HFFc6 (cell line): Measurements from ENCODE around the gene NOC3L. TPM values are rescaled to one million over a fixed set of nuclear protein-coding genes. Genes with fewer than 3 reads are reported as not detected.

ENCODE experiments used
- DNase-seq: peaks from one replicate; pipeline ENCODE4 v3.0.0-alpha.2; 2018
- H3K27ac Mint-ChIP-seq: 2 replicates; pipeline ENCODE4 v1.8.0; 2020; ENCODE audit warnings: mild to moderate bottlenecking, mixed read lengths
- H3K27me3 Mint-ChIP-seq: 2 replicates; pipeline ENCODE4 v1.8.0; 2021; ENCODE audit warnings: mild to moderate bottlenecking, moderate library complexity, mixed read lengths; ENCODE audit not compliant: insufficient read depth
- H3K36me3 Mint-ChIP-seq: 2 replicates; pipeline ENCODE4 v1.8.0; 2021; ENCODE audit warnings: low read depth, mixed read lengths
- H3K4me1 Mint-ChIP-seq: 2 replicates; pipeline ENCODE4 v1.8.0; 2020; ENCODE audit warnings: low read depth, mixed read lengths
- H3K4me3 Mint-ChIP-seq: 2 replicates; pipeline ENCODE4 v1.8.0; 2020; ENCODE audit warnings: mild to moderate bottlenecking, moderate library complexity, mixed read lengths
- H3K9me3 Mint-ChIP-seq: 2 replicates; pipeline ENCODE4 v1.8.0; 2020; ENCODE audit warnings: mild to moderate bottlenecking, mixed read lengths
- CTCF ChIP-seq: fragments of 200-600 bp; sonication (generic); IDR thresholded peaks from 2 replicates; pipeline ENCODE4 v1.5.0; 2021; ENCODE audit warnings: antibody characterized with exemption, mild to moderate bottlenecking
- total RNA-seq, 6 experiments: library from RNA; stranded (reverse); fragmentation: NEBNext Ultra II Directional; extraction: Animal tissue kit (Norgen Biotek cat#: 25700); gene quantifications; 2 replicates in 1 of 6; 3 replicates in 5 of 6; pipeline ENCODE4 v1.2.3, GENCODE V29; 2021

Gene NOC3L
- total RNA-seq, 6 experiments from 2014 or later, result 21.6 to 29.1 (median 25.3) TPM

GRCh38 chr10:94375374-94375773 is 12.6 kb upstream of the NOC3L start:
- H3K27me3 Mint-ChIP-seq, result peaks cover 20% of the 10 kb centered on the region
- no peak for TF ChIP-seq CTCF
- H3K4me1 Mint-ChIP-seq, result peaks cover 4% of the 10 kb centered on the region
- no peak for DNase-seq
- H3K36me3 Mint-ChIP-seq, result no peaks in the 10 kb centered on the region
- no peaks in the 10 kb centered on the region for H3K9me3 Mint-ChIP-seq
- no peak overlapping the region for H3K4me3 Mint-ChIP-seq
- H3K27ac Mint-ChIP-seq, result no peak overlapping the region

- Mint-ChIP-seq H3K4me1 (no peaks in the 10 kb centered on the region), H3K36me3 (no peaks in the 10 kb centered on the region), H3K27me3 (peaks cover 10% of the 10 kb centered on the region), H3K9me3 (no peaks in the 10 kb centered on the region), H3K4me3 (no peak overlapping the region), H3K27ac (no peak overlapping the region)
- TF ChIP-seq CTCF, result no peak
- no peak for DNase-seq
Observed at GRCh38 chr10:94370501-94370900, 7.8 kb upstream of the NOC3L start.

DNA sequence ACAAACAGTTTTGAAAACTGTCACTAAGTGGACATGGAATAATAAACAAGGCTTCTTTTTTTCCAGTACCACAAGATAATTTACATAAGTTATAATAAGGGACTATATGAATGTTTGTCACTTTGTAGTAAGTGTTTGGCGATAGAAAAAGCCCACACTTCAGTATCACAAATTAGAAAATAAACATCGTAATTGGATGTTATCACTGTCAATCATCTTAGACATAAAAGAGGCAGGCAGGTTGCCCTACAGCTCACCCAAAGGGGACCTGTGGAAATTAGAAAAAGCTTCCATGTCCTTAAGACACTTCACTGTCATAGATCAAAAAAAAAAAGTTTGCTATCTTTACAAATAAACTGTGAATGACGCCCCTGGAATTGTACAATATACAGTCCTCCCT is 3.6 kb upstream of the NOC3L start:
- H3K4me1 Mint-ChIP-seq, result peaks cover 17% of the 10 kb centered on the region
- no peaks in the 10 kb centered on the region for H3K36me3 Mint-ChIP-seq
- no peak overlapping the region for H3K4me3 Mint-ChIP-seq
- no peak overlapping the region for H3K27ac Mint-ChIP-seq
- no peak for TF ChIP-seq CTCF
- DNase-seq, result no peak
- H3K9me3 Mint-ChIP-seq, result no peaks in the 10 kb centered on the region
- H3K27me3 Mint-ChIP-seq, result peaks cover 10% of the 10 kb centered on the region

GRCh38 chr10:94364482-94364881 is 1.7 kb upstream of the NOC3L start:
- TF ChIP-seq CTCF, result no peak
- Mint-ChIP-seq H3K27ac (no peak overlapping the region), H3K4me1 (peaks cover 31% of the 10 kb centered on the region), H3K27me3 (peaks cover 7% of the 10 kb centered on the region; the same call in 1 of the 2 replicates), H3K36me3 (peaks cover 10% of the 10 kb centered on the region), H3K9me3 (no peaks in the 10 kb centered on the region), H3K4me3 (no peak overlapping the region)
- no peak for DNase-seq

DNA sequence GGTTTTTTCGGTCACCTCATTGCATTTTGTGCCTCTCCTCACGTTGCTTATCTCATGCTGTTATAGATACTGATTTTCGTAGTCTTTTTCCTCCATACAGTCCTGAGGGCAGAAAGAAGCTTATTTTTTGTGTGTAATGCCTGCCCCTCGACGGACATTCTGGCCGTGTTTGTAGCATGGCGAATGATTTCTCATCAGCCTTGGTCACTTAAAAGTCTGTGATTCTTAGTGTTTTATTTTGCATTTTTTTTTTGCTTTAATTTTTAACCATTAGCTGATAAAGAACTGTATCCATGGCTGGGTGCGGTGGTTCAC is 469 bp upstream of the NOC3L start:
- no peak overlapping the region for H3K27ac Mint-ChIP-seq
- peaks cover 13% of the 10 kb centered on the region for H3K36me3 Mint-ChIP-seq
- H3K27me3 Mint-ChIP-seq, result peaks cover 7% of the 10 kb centered on the region; the same call in 1 of the 2 replicates
- peak; percentile 57; the same call in 1 of the 2 replicates for TF ChIP-seq CTCF
- H3K4me1 Mint-ChIP-seq, result peaks cover 42% of the 10 kb centered on the region
- no peaks in the 10 kb centered on the region for H3K9me3 Mint-ChIP-seq
- H3K4me3 Mint-ChIP-seq, result peak overlapping the region; percentile 96
- DNase-seq, result no peak
